Ovary (tissue), 9 donors: ENCODE data around the gene MAGEA9. TPM values are rescaled to one million over a fixed set of nuclear protein-coding genes. Genes with fewer than 3 reads are reported as not detected.
"Not testable (repeated sequence)": the region's sequence is repeated elsewhere in the genome, so short reads cannot be mapped to it uniquely, and the experiment has no call there.

Source experiments
- DNase-seq, 5 donors: peaks; one replicate each; pipeline ENCODE4 v3.0.0-alpha.2; 2019 to 2020
- H3K27ac ChIP-seq, 2 donors: fragments of 200-600 bp; one replicate each; pipeline versions ENCODE4 v1.5.1 to v1.8.0; 2019 to 2022
- H3K27me3 ChIP-seq: fragments of 200-600 bp; one replicate; pipeline ENCODE4 v1.8.0; 2022
- H3K36me3 ChIP-seq: fragments of 200-600 bp; sonication (generic); one replicate; pipeline ENCODE4 v1.5.1; 2019
- H3K4me1 ChIP-seq: one replicate; pipeline ENCODE4 v1.8.1; 2013; ENCODE audit warnings: mild to moderate bottlenecking, moderate library complexity; ENCODE audit not compliant: insufficient read depth
- H3K4me3 ChIP-seq: fragments of 200-600 bp; sonication (generic); one replicate; pipeline ENCODE4 v1.5.1; 2017
- H3K9me3 ChIP-seq, 2 donors: fragments of 200-600 bp in 1 of 2; sonication (generic) in 1 of 2; one replicate each; pipeline versions ENCODE4 v1.5.1 to v1.8.1; 2013 to 2019; ENCODE audit warnings: mild to moderate bottlenecking in 1 of 2, moderate library complexity in 1 of 2
- EP300 ChIP-seq: sonication (generic); formaldehyde crosslinking; IDR thresholded peaks from one replicate; pipeline ENCODE4 v1.6.1; 2017; ENCODE audit warnings: antibody characterized with exemption
- POLR2A ChIP-seq: fragments of 450-650 bp; IDR thresholded peaks from one replicate; pipeline ENCODE4 v1.6.1; 2017; ENCODE audit warnings: antibody characterized with exemption, mild to moderate bottlenecking, moderate library complexity
- WGBS, 3 donors: extraction: QIAGEN DNeasy Blood & Tissue Kit in 1 of 3; methylation state at CpG; one replicate each; pipeline versions ENCODE4 v1.1.5 to v1.1.7; 2013 to 2017; 5-methylcytosine and 5-hydroxymethylcytosine counted together
- intact Hi-C, 4 donors: fragments of 100-400 bp; cut with DNase I; formaldehyde crosslinking; loops; one replicate each; pipeline versions ENCODE4 v1.11.0 to v1.15.1; 2022 to 2023
- polyA plus RNA-seq, 2 donors: library from polyadenylated mRNA; stranded (reverse); fragments of 200-250 nt in 1 of 2; fragments of 350-450 nt in 1 of 2; fragmentation: Illumina TruSeq in 1 of 2; extraction: RNeasy Lipid Tissue Mini Kit (QIAGEN cat#74804) in 1 of 2; gene quantifications; one replicate each; pipeline ENCODE4 v1.2.3, GENCODE V29; 2013 to 2014
- total RNA-seq, 7 donors: library from RNA; depleted of rRNA in 2 of 7; stranded (reverse); fragments of >200 nt in 2 of 7; fragmentation: NEBNext Ultra II Directional in 3 of 7; extraction: Animal tissue kit (Norgen Biotek cat#: 25700) in 3 of 7; gene quantifications; one replicate each; pipeline versions ENCODE4 v1.1.0 to v1.2.4, GENCODE V29; 2016 to 2023
- TF ChIP-seq, protein P1 (sequence below), 3 donors: fragments of 450-650 bp in 2 of 3; fragments of 200-600 bp in 1 of 3; IDR thresholded peaks; one replicate each; pipeline versions ENCODE4 v1.5.1 to v1.8.0; 2016 to 2022; ENCODE audit warnings: antibody characterized with exemption in 3 of 3, mild to moderate bottlenecking in 1 of 3
- donor health status: DM: no; HTN: no; CAD: no; lungs with moderate emphysema.
- donor health status: DM: no; HTN: no; CAD: no.
- donor health status: Bipolar disorder and iron deficiency.
- donor health status: DM: yes; HTN: yes; CAD: no.
- donor health status: DM: no; HTN: no; CAD: no.
- donor health status: DM: yes; HTN: yes; CAD: no.

Gene MAGEA9
- total and polyA plus RNA-seq, 9 donors, result not detected

DNA sequence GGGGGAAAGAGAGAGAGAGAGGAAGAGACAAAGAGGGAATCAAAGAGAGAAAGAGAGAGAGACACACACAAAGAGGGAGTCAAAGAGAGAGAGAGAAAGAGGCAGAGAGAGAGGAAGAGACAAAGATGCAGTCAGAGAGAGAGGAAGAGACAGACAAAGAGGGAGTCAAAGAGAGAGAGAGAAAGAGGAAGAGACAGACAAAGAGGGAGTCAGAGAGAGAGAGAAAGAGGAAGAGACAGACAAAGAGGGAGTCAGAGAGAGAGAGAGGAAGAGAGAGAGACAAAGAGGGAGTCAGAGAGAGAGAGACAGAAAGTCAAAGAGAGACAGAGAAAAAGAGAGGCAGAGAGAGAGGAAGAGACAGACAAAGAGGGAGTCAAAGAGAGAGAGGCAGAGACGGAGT, 45.5 kb downstream of the MAGEA9 start:
- Histone ChIP-seq H3K4me3 (no peak overlapping the region), H3K4me1 (no peaks in the 10 kb centered on the region), H3K27ac (no peak overlapping the region), H3K27me3 (no peaks in the 10 kb centered on the region), H3K36me3 (no peaks in the 10 kb centered on the region), H3K9me3 (no peaks in the 10 kb centered on the region)
- intact Hi-C loops, result no loop called here
- TF ChIP-seq EP300 (no peak), POLR2A (no peak)
- TF ChIP-seq, protein P1, sequence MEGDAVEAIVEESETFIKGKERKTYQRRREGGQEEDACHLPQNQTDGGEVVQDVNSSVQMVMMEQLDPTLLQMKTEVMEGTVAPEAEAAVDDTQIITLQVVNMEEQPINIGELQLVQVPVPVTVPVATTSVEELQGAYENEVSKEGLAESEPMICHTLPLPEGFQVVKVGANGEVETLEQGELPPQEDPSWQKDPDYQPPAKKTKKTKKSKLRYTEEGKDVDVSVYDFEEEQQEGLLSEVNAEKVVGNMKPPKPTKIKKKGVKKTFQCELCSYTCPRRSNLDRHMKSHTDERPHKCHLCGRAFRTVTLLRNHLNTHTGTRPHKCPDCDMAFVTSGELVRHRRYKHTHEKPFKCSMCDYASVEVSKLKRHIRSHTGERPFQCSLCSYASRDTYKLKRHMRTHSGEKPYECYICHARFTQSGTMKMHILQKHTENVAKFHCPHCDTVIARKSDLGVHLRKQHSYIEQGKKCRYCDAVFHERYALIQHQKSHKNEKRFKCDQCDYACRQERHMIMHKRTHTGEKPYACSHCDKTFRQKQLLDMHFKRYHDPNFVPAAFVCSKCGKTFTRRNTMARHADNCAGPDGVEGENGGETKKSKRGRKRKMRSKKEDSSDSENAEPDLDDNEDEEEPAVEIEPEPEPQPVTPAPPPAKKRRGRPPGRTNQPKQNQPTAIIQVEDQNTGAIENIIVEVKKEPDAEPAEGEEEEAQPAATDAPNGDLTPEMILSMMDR (IDR thresholded peaks at IDR 0.05), result no peak
- DNase-seq, result no peak
- 69 to 75% (median 70%) methylated on average over 1 of the region's 1 CpG for WGBS, 3 donors

DNA sequence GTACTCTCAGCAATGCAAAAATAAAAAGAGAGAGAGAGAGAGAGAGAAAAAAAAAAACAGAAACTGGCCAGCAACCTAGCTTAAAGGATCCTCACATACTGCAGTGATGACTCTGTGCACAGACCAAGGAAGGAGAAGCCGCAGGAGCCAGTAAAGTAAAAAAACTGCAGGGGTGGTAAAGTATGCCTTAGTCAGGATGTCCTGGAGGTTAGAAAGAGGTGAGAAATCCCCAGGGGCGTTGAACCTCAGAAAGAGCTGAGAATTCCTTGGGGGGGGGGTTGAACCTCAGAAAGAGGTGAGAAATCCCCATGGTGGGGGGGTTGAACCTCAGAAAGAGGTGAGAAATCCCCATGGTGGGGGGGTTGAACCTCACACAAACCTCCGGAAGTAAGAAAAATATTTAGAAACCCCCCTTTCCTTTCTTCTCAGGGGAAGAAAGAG, 48.0 kb downstream of the MAGEA9 start:
- Histone ChIP-seq H3K27ac (peak overlapping the region in 1 of 2 donors; percentile 62), H3K36me3 (no peaks in the 10 kb centered on the region), H3K9me3 (no peaks in the 10 kb centered on the region), H3K27me3 (no peaks in the 10 kb centered on the region), H3K4me3 (no peak overlapping the region), H3K4me1 (no peaks in the 10 kb centered on the region)
- no peak for DNase-seq
- intact Hi-C loops, result no loop called here
- WGBS, 3 donors, result 29 to 38% (median 30%) methylated on average over 3 of the region's 3 CpGs
- no peak for TF ChIP-seq EP300
- TF ChIP-seq POLR2A, result no peak
- TF ChIP-seq, protein P1 (IDR thresholded peaks at IDR 0.05), result no peak

DNA sequence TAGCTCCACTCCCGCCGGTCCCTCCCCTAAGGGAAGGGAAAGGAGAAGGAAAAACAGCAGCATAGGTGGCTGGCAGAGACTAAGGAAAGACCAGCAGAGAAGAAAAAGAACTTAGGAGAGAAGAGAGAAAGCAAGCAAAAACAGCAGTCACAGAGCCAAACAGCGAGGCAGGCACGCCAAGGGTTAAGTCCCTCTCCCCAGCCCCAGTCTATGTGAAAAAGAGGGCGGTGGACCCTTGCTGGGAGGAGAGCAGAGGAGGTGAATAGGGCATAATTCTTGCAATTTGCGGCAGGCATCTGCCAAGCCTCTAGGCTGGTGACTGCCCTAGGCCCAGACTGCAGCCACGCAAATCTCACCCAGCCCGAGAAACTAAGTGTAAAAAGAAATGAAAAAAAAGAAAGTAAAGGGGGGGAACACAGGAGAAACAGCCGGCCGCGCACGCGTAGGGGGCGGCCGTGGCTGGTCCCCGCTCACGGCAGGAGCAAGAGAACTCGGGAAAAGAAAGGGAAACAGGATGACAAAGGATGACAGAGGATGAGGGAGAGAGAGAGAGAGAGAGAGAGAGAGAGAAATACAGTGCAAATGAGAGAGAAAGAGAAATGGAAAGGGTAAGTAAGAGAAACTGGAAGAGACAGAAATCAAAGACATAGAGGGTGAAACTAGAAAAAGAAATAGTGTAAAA, 48.6 kb downstream of the MAGEA9 start:
- peak overlapping the region; percentile 23 for H3K4me3 ChIP-seq
- 9 to 16% (median 10%) methylated on average over 18 of the region's 18 CpGs for WGBS, 3 donors
- DNase-seq, result peak in 3 of 5 donors; percentile 20 to 45 (median 22)
- no peaks in the 10 kb centered on the region for H3K36me3 ChIP-seq
- peak overlapping the region in 1 of 2 donors; percentile 62 for H3K27ac ChIP-seq
- no peaks in the 10 kb centered on the region for H3K27me3 ChIP-seq
- TF ChIP-seq EP300 (no peak), POLR2A (no peak)
- TF ChIP-seq, protein P1 (IDR thresholded peaks at IDR 0.05), result no peak
- H3K9me3 ChIP-seq, result no peaks in the 10 kb centered on the region
- intact Hi-C loops, result no loop called here
- H3K4me1 ChIP-seq, result no peaks in the 10 kb centered on the region

DNA sequence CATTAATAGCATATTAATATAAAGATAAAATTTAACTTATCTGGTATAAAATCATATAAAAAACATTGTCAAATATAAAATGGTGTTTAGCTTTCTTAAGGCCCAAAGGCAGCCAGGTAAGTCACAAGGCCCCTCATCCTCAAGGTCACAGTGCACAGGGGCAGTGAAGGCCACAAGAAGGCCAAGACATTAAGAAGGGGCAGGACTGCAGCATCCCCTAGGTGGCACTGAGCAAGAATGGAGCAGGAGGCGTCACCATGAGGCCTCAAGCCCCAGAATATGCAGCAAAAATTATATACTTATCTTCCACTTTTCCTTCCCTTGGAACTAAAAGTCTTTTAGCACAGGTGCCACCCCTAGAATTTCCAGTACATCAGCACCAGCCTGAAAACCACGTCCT, 49.7 kb downstream of the MAGEA9 start:
- intact Hi-C loops, result no loop called here
- Histone ChIP-seq H3K9me3 (no peaks in the 10 kb centered on the region), H3K27ac (no peak overlapping the region), H3K36me3 (no peaks in the 10 kb centered on the region), H3K4me3 (no peak overlapping the region), H3K4me1 (no peaks in the 10 kb centered on the region), H3K27me3 (no peaks in the 10 kb centered on the region)
- TF ChIP-seq POLR2A (no peak), EP300 (no peak)
- TF ChIP-seq, protein P1 (IDR thresholded peaks at IDR 0.05), result no peak
- 52 to 59% (median 54%) methylated on average over 2 of the region's 2 CpGs for WGBS, 3 donors
- no peak for DNase-seq

DNA sequence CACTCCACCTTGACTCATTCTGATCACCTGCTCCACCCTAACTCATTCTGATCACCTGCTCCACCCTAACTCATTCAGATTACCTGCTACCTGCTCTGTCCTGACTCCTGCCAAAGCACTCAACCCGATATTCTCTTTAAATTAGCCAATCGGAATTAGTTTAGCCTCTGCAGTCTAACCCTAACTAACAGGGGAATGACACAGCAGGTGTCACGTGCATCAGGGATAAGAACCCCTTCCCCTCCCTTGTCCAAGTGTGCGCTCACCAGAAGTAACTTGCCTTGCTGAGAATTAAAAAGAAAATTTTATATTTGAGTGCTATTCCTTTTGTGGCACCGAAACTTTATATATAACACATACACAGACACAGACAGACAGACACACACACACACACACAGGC, 55.0 kb downstream of the MAGEA9 start:
- H3K4me3 ChIP-seq, H3K27me3 ChIP-seq, H3K4me1 ChIP-seq, DNase-seq, H3K27ac ChIP-seq, intact Hi-C loops, H3K36me3 ChIP-seq, H3K9me3 ChIP-seq: not testable (repeated sequence)
- WGBS, 3 donors, result 61 to 64% (median 64%) methylated on average over 5 of the region's 5 CpGs
